Common myeloid progenitor, CD34-positive (primary cell): Measurements from ENCODE around the gene DGCR8.
A peak's percentile ranks its signal among the peaks of the same experiment; 100 is the strongest.

ENCODE experiments used
- CTCF ChIA-PET: fragments of 350-600 bp; sonication (Branson Sonifier 250); formaldehyde crosslinking; loops from one replicate; lab custom pipeline; 2021; ENCODE audit warnings: antibody characterized with exemption; lab: Charles Lee
- POLR2A ChIA-PET: fragments of 350-600 bp; sonication (Branson Sonifier 250); formaldehyde crosslinking; loops from one replicate; lab custom pipeline; 2021; ENCODE audit warnings: antibody characterized with exemption; lab: Charles Lee
- DNase-seq, 3 donors: peaks; one replicate each; pipeline versions ENCODE4 v3.0.0 to v3.0.0-alpha.2; 2013
- H3K27ac ChIP-seq, 2 experiments: 1 replicate in 1 of 2; 2 replicates in 1 of 2; pipeline ENCODE4 v1.7.0; 2013; ENCODE audit warnings: inconsistent platforms in 2 of 2, low read length in 2 of 2, mild to moderate bottlenecking in 2 of 2, low read depth in 1 of 2, moderate library complexity in 1 of 2; ENCODE audit not compliant: severe bottlenecking in 2 of 2, insufficient read depth in 1 of 2, poor library complexity in 1 of 2
- H3K27me3 ChIP-seq, 5 experiments: replicated peaks in 2 of 5; 1 replicate in 3 of 5; 2 replicates in 2 of 5; pipeline versions ENCODE4 v1.6.1 to v1.7.0; 2013; ENCODE audit warnings: low read length in 4 of 5, mild to moderate bottlenecking in 2 of 5, moderate library complexity in 2 of 5, inconsistent platforms in 1 of 5; ENCODE audit not compliant: insufficient read depth in 5 of 5, control insufficient read depth in 4 of 5
- H3K36me3 ChIP-seq, 4 experiments: 1 replicate in 2 of 4; 2 replicates in 2 of 4; pipeline versions ENCODE4 v1.6.1 to v1.7.0; 2013; ENCODE audit warnings: low read length in 3 of 4, control low read depth in 1 of 4, mild to moderate bottlenecking in 1 of 4; ENCODE audit not compliant: control insufficient read depth in 4 of 4, insufficient read depth in 4 of 4
- H3K4me1 ChIP-seq, 4 experiments: 1 replicate in 3 of 4; 2 replicates in 1 of 4; pipeline versions ENCODE4 v1.6.1 to v1.7.1; 2013; ENCODE audit warnings: low read length in 3 of 4, mild to moderate bottlenecking in 3 of 4, control low read depth in 1 of 4, inconsistent platforms in 1 of 4, moderate library complexity in 1 of 4; ENCODE audit not compliant: control insufficient read depth in 4 of 4, insufficient read depth in 4 of 4; ENCODE audit errors: control extremely low read depth in 1 of 4
- H3K4me3 ChIP-seq, 7 experiments: 1 replicate in 4 of 7; 2 replicates in 3 of 7; pipeline versions ENCODE4 v1.5.1 to v1.7.0; 2013; ENCODE audit warnings: mild to moderate bottlenecking in 7 of 7, low read length in 6 of 7, moderate library complexity in 6 of 7, inconsistent platforms in 2 of 7, low read depth in 2 of 7, control low read depth in 1 of 7; ENCODE audit not compliant: insufficient read depth in 4 of 7, control insufficient read depth in 1 of 7; ENCODE audit errors: extremely low read depth in 1 of 7
- H3K9me3 ChIP-seq, 5 experiments: 1 replicate in 4 of 5; 2 replicates in 1 of 5; pipeline versions ENCODE4 v1.6.1 to v1.7.1; 2013; ENCODE audit warnings: low read length in 4 of 5, mild to moderate bottlenecking in 2 of 5, inconsistent platforms in 1 of 5, low read depth in 1 of 5, moderate library complexity in 1 of 5; ENCODE audit not compliant: control insufficient read depth in 4 of 5, insufficient read depth in 2 of 5; ENCODE audit errors: control extremely low read depth in 1 of 5
- WGBS: methylation state at CpG from one replicate; pipeline ENCODE4 v1.1.5; 2013; ENCODE audit not compliant: insufficient coverage; 5-methylcytosine and 5-hydroxymethylcytosine counted together

Gene DGCR8

GRCh38 chr22:20087319-20088262, 7.5 kb downstream of the DGCR8 start:
- ChIA-PET POLR2A (no interaction called here), CTCF (interaction anchor here (0.7 to 1.0 kb wide), 3 partner anchors 9 to 23 kb away, joined by 3 read pairs; no protein-coding TSS in a partner anchor)
- peaks cover 0 to 20% (median 7%) of the 10 kb centered on the region in 4 experiments for H3K4me1 ChIP-seq
- H3K4me3 ChIP-seq, result no peak overlapping the region
- peaks cover 14 to 87% (median 62%) of the 10 kb centered on the region in 4 experiments for H3K36me3 ChIP-seq
- H3K9me3 ChIP-seq, result no peaks in the 10 kb centered on the region
- 100% methylated on average over 10 of the region's 14 CpGs for WGBS
- no peaks in the 10 kb centered on the region for H3K27me3 ChIP-seq
- no peak for DNase-seq
- no peak overlapping the region for H3K27ac ChIP-seq

- H3K27me3 ChIP-seq, result no peaks in the 10 kb centered on the region
- H3K4me3 ChIP-seq, result no peak overlapping the region
- WGBS, result 97% methylated on average over 8 of the region's 8 CpGs
- peaks cover 0 to 13% (median 2%) of the 10 kb centered on the region in 4 experiments for H3K4me1 ChIP-seq
- H3K27ac ChIP-seq, result no peak overlapping the region
- ChIA-PET CTCF (interaction anchor here (0.7 to 1.0 kb wide), 3 partner anchors 8 to 22 kb away, joined by 3 read pairs; no protein-coding TSS in a partner anchor), POLR2A (no interaction called here)
- H3K36me3 ChIP-seq, result peaks cover 14 to 86% (median 65%) of the 10 kb centered on the region in 4 experiments
- no peak for DNase-seq
- no peaks in the 10 kb centered on the region for H3K9me3 ChIP-seq
These were observed 8.2 kb downstream of the DGCR8 start for GRCh38 chr22:20088263-20088648.

- CTCF ChIA-PET, result interaction anchor here (0.6 kb wide), 1 partner anchor 172 kb away, joined by 3 read pairs; no protein-coding TSS in a partner anchor
These were observed 9.4 kb downstream of the DGCR8 start for GRCh38 chr22:20089226-20089976.

GRCh38 chr22:20089977-20090729, 10.1 kb downstream of the DGCR8 start:
- WGBS, result 98% methylated on average over 9 of the region's 11 CpGs
- Histone ChIP-seq H3K36me3 (peaks cover 19 to 95% (median 81%) of the 10 kb centered on the region in 4 experiments), H3K27me3 (no peaks in the 10 kb centered on the region), H3K4me1 (peaks cover 0 to 7% (median 0%) of the 10 kb centered on the region in 4 experiments), H3K9me3 (peaks cover 0 to 6% (median 0%) of the 10 kb centered on the region in 5 experiments), H3K4me3 (no peak overlapping the region), H3K27ac (peak overlapping the region in 1 of 2 experiments; percentile 1)
- ChIA-PET POLR2A (no interaction called here), CTCF (interaction anchor here (0.6 to 1.0 kb wide), 2 partner anchors 10 to 173 kb away, joined by 3 read pairs; no protein-coding TSS in a partner anchor)
- no peak for DNase-seq

More at GRCh38 chr22:20089226-20089976, 9.4 kb downstream of the DGCR8 start:
- POLR2A ChIA-PET, result no interaction called here
- peaks cover 0 to 9% (median 0%) of the 10 kb centered on the region in 4 experiments for H3K4me1 ChIP-seq
- DNase-seq, result no peak
- H3K27ac ChIP-seq, result no peak overlapping the region
- no peaks in the 10 kb centered on the region for H3K27me3 ChIP-seq
- WGBS, result 98% methylated on average over 9 of the region's 17 CpGs
- no peak overlapping the region for H3K4me3 ChIP-seq
- H3K36me3 ChIP-seq, result peaks cover 19 to 91% (median 74%) of the 10 kb centered on the region in 4 experiments
- H3K9me3 ChIP-seq, result no peaks in the 10 kb centered on the region

- POLR2A ChIA-PET, result no interaction called here
- CTCF ChIA-PET, result interaction anchor here (1.0 to 1.7 kb wide), 2 partner anchors 10 to 21 kb away, joined by 3 to 5 read pairs; no protein-coding TSS in a partner anchor
These were observed 10.7 kb downstream of the DGCR8 start for GRCh38 chr22:20090730-20091240.

More at GRCh38 chr22:20090730-20091240, 10.7 kb downstream of the DGCR8 start:
- DNase-seq, result no peak
- 71% methylated on average over 8 of the region's 9 CpGs for WGBS
- Histone ChIP-seq H3K4me3 (no peak overlapping the region), H3K4me1 (peaks cover 0 to 7% (median 0%) of the 10 kb centered on the region in 4 experiments), H3K27me3 (no peaks in the 10 kb centered on the region), H3K27ac (no peak overlapping the region), H3K36me3 (peaks cover 25 to 99% (median 83%) of the 10 kb centered on the region in 4 experiments), H3K9me3 (peaks cover 0 to 9% (median 2%) of the 10 kb centered on the region in 5 experiments)
